Ascending aorta (tissue), 2 donors: ENCODE results near the gene ADORA2A. TPM values are rescaled to one million over a fixed set of nuclear protein-coding genes. Genes with fewer than 3 reads are reported as not detected.
"Not testable (repeated sequence)": the region's sequence is repeated elsewhere in the genome, so short reads cannot be mapped to it uniquely, and the experiment has no call there.

Source experiments
- DNase-seq, 2 donors: peaks; one replicate each; pipeline ENCODE4 v3.0.0-alpha.2; 2019; ENCODE audit warnings: low spot score in 2 of 2
- H3K27ac ChIP-seq, 2 donors: fragments of 200-600 bp; sonication (generic); one replicate each; pipeline ENCODE4 v1.5.1; 2016 to 2017; ENCODE audit warnings: mild to moderate bottlenecking in 1 of 2
- H3K27me3 ChIP-seq: fragments of 200-600 bp; sonication (generic); one replicate; pipeline ENCODE4 v1.5.1; 2017
- H3K36me3 ChIP-seq, 2 donors: fragments of 200-600 bp; sonication (generic); one replicate each; pipeline ENCODE4 v1.5.1; 2016
- H3K4me1 ChIP-seq, 2 donors: fragments of 200-600 bp; sonication (generic); one replicate each; pipeline ENCODE4 v1.5.1; 2016 to 2017; ENCODE audit warnings: mild to moderate bottlenecking in 1 of 2
- H3K4me3 ChIP-seq, 2 donors: fragments of 200-600 bp; sonication (generic); one replicate each; pipeline ENCODE4 v1.5.1; 2016 to 2017; ENCODE audit warnings: mild to moderate bottlenecking in 1 of 2
- H3K9me3 ChIP-seq, 2 donors: fragments of 200-600 bp; sonication (generic); one replicate each; pipeline ENCODE4 v1.5.1; 2016
- intact Hi-C: fragments of 100-400 bp; cut with DNase I; formaldehyde crosslinking; loops from one replicate; pipeline ENCODE4 v1.15.1; 2023
- total RNA-seq: library from RNA; depleted of rRNA; stranded (reverse); fragments of >200 nt; gene quantifications from one replicate; pipeline ENCODE4 v1.1.0, GENCODE V29; 2016
- TF ChIP-seq, protein P1 (sequence below), 3 experiments: fragments of 200-600 bp in 2 of 3; fragments of 450-650 bp in 1 of 3; sonication (generic) in 2 of 3; IDR thresholded peaks; one replicate each; pipeline ENCODE4 v1.5.1; 2016 to 2019; ENCODE audit warnings: antibody characterized with exemption in 3 of 3, mild to moderate bottlenecking in 1 of 3, moderate library complexity in 1 of 3

Gene ADORA2A
- total RNA-seq, 1 donor from 2014 or later, result 14.7 TPM

DNA sequence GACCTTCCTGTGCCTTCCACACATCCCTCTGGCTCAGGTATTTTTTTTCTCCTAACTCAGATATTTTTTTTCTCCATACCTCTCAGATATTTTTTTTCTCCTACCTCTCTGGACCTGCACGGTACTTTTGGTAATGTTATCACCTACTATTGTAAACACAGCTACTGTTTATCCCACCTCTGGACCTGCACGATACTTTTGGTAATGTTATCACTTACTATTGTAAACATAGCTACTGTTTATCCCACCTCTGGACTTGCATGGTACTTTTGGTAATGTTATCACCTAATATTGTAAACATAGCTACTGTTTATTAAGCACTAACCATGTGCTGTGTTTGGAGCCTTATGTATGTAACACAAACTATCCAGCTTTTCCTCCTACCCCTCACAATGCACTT, 55.6 kb downstream of the ADORA2A start:
- no peaks in the 10 kb centered on the region for H3K27me3 ChIP-seq
- H3K4me3 ChIP-seq, result no peak overlapping the region
- DNase-seq, result no peak
- TF ChIP-seq, protein P1, sequence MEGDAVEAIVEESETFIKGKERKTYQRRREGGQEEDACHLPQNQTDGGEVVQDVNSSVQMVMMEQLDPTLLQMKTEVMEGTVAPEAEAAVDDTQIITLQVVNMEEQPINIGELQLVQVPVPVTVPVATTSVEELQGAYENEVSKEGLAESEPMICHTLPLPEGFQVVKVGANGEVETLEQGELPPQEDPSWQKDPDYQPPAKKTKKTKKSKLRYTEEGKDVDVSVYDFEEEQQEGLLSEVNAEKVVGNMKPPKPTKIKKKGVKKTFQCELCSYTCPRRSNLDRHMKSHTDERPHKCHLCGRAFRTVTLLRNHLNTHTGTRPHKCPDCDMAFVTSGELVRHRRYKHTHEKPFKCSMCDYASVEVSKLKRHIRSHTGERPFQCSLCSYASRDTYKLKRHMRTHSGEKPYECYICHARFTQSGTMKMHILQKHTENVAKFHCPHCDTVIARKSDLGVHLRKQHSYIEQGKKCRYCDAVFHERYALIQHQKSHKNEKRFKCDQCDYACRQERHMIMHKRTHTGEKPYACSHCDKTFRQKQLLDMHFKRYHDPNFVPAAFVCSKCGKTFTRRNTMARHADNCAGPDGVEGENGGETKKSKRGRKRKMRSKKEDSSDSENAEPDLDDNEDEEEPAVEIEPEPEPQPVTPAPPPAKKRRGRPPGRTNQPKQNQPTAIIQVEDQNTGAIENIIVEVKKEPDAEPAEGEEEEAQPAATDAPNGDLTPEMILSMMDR (IDR thresholded peaks at IDR 0.05), result no peak
- no peaks in the 10 kb centered on the region for H3K4me1 ChIP-seq
- H3K27ac ChIP-seq, result no peak overlapping the region
- no peaks in the 10 kb centered on the region for H3K9me3 ChIP-seq
- no peaks in the 10 kb centered on the region for H3K36me3 ChIP-seq
- intact Hi-C loops, result no loop called here

DNA sequence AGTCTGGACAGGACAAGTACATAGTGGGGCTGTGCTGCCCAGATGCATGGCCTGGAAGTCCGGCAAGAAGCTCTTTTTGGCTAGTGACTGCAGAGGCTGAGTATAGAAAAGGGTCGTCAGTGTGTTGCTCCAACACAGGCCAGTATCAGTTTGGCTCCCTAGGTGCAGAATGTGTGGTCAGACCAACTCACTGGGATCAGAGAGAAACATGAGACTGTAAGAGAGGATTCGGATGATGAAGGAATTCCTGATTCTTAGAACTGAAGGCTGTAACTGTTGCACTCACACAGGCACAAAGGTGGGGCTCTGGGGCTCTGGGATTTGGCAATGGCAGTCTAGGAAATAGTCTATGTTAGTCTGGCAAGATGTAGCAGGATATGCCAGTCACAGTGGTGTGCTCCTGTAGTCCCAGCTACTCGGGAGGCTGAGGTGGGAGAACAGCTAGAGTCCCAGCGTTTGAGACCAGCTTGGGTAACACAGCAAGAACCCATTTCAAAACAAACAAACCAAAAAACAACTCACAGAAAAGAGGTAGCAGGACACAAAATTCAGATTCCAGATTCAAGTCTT, 56.7 kb downstream of the ADORA2A start:
- no peaks in the 10 kb centered on the region for H3K27me3 ChIP-seq
- TF ChIP-seq, protein P1 (IDR thresholded peaks at IDR 0.05), result no peak
- H3K4me3 ChIP-seq, result no peak overlapping the region
- no peak overlapping the region for H3K27ac ChIP-seq
- no peaks in the 10 kb centered on the region for H3K9me3 ChIP-seq
- no peaks in the 10 kb centered on the region for H3K36me3 ChIP-seq
- H3K4me1 ChIP-seq, result no peaks in the 10 kb centered on the region
- intact Hi-C loops, result no loop called here
- no peak for DNase-seq

DNA sequence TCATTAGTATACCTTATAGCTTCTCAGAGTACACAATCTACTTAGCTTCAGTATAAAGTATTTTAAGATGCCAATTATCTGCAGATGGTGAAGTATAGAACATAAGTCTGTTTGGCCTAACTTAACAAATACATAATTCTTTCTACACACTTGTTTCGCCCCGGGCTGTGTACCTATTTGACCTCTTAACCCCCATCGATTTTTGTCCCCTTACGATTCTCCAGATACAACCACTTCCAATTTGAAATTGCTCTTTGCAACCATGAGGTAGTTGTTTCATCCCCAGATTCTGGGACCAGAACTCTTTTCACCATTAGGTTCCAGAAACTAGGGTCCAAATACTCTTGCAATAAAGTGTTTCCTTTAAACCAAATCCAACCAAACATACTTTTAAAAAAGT, 57.8 kb downstream of the ADORA2A start:
- TF ChIP-seq, protein P1 (IDR thresholded peaks at IDR 0.05), result no peak
- H3K27ac ChIP-seq, result no peak overlapping the region
- no peak overlapping the region for H3K4me3 ChIP-seq
- no peaks in the 10 kb centered on the region for H3K4me1 ChIP-seq
- intact Hi-C loops, result no loop called here
- H3K9me3 ChIP-seq, result no peaks in the 10 kb centered on the region
- DNase-seq, result no peak
- H3K36me3 ChIP-seq, result no peaks in the 10 kb centered on the region
- no peaks in the 10 kb centered on the region for H3K27me3 ChIP-seq

DNA sequence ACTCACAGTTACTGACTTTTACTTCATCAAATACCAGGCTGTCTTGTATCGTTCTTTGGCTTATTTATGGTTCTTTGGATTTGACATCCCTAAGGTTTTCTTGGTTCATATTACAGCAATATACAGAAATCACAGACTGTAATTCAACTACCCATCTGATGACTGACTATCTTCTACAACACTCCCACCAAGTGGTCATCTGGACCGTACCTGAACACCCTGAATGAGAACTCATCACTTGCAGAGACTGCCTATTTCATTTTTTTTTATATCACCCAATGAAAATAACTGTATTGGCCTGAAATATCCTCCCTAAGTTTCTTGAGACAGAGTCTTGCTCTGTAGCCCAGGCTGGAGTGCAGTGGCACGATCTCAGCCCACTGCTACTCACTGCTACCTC, 58.2 kb downstream of the ADORA2A start:
- Histone ChIP-seq H3K27me3 (no peaks in the 10 kb centered on the region), H3K4me1 (no peaks in the 10 kb centered on the region), H3K36me3 (no peaks in the 10 kb centered on the region), H3K4me3 (no peak overlapping the region), H3K27ac (no peak overlapping the region), H3K9me3 (no peaks in the 10 kb centered on the region)
- no peak for DNase-seq
- TF ChIP-seq, protein P1 (IDR thresholded peaks at IDR 0.05), result no peak
- intact Hi-C loops, result no loop called here

DNA sequence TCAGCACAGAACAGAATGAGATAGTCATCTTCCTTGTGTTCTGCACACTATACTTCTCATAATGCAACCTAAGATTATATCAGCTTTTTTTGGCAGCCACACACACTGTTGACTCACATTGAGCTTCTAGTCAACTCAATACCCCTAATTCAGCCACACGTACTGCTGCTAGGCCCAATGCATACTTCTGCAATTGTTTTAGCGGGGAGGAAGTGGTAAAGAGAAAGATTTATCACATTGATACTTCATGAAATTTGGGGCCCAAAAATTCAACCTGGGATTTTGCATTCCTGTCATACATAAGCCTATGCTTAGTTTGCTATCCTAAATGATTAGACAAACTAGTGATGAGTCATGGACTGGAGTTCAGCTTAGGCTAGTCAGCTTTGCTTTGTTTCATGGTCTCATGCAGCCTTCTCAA, 59.1 kb downstream of the ADORA2A start:
- TF ChIP-seq, protein P1 (IDR thresholded peaks at IDR 0.05), result no peak
- H3K27me3 ChIP-seq, result no peaks in the 10 kb centered on the region
- intact Hi-C loops, result no loop called here
- H3K9me3 ChIP-seq, result no peaks in the 10 kb centered on the region
- no peak overlapping the region for H3K27ac ChIP-seq
- no peak for DNase-seq
- H3K4me1 ChIP-seq, result no peaks in the 10 kb centered on the region
- no peak overlapping the region for H3K4me3 ChIP-seq
- H3K36me3 ChIP-seq, result no peaks in the 10 kb centered on the region

DNA sequence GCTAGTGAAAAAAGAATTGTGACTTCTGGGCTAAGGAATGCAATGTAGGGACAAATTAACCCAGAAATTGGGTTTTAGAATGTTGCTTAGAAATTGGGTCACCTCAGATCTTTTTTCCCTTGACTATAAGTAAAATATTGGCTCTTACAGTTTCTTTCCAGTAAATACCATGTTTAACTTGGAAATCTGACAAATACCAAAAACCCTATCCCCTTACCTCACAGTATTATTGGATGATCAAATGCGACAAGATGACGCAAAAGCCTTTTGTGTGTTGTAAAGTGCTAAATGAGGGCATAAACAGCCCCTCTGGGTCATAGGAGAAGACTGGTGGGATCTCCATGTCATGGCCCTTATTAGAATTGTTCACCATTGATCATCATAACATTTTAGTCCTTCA, 61.6 kb downstream of the ADORA2A start:
- no peak for DNase-seq
- TF ChIP-seq, protein P1 (IDR thresholded peaks at IDR 0.05), result no peak
- H3K9me3 ChIP-seq, result no peaks in the 10 kb centered on the region
- intact Hi-C loops, result no loop called here
- H3K27me3 ChIP-seq, result no peaks in the 10 kb centered on the region
- no peaks in the 10 kb centered on the region for H3K36me3 ChIP-seq
- H3K4me1 ChIP-seq, result no peaks in the 10 kb centered on the region
- H3K27ac ChIP-seq, result no peak overlapping the region
- H3K4me3 ChIP-seq, result no peak overlapping the region

DNA sequence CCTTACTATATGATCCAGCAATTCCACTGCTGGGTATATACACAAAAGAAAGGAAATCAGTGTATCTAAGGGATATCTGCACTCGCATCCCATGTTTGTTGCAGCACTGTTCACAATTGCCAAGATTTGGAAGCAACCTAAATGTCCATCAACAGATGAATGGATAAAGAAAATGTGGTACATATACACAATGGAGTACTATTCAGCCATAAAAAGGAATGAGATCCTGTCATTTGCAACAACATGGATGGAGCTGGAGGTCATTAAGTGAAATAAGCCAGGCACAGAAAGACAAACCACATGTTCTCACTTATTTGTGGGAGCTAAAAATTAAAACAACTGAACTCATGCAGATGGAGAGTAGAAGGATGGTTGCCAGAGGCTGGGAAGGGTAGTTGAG, 62.0 kb downstream of the ADORA2A start:
- H3K36me3 ChIP-seq, intact Hi-C loops, H3K4me3 ChIP-seq, DNase-seq, H3K9me3 ChIP-seq, H3K27me3 ChIP-seq, H3K4me1 ChIP-seq, H3K27ac ChIP-seq: not testable (repeated sequence)
